ENCODE measurements around the gene KLHDC7B.

The KLHDC7B gene

DNA sequence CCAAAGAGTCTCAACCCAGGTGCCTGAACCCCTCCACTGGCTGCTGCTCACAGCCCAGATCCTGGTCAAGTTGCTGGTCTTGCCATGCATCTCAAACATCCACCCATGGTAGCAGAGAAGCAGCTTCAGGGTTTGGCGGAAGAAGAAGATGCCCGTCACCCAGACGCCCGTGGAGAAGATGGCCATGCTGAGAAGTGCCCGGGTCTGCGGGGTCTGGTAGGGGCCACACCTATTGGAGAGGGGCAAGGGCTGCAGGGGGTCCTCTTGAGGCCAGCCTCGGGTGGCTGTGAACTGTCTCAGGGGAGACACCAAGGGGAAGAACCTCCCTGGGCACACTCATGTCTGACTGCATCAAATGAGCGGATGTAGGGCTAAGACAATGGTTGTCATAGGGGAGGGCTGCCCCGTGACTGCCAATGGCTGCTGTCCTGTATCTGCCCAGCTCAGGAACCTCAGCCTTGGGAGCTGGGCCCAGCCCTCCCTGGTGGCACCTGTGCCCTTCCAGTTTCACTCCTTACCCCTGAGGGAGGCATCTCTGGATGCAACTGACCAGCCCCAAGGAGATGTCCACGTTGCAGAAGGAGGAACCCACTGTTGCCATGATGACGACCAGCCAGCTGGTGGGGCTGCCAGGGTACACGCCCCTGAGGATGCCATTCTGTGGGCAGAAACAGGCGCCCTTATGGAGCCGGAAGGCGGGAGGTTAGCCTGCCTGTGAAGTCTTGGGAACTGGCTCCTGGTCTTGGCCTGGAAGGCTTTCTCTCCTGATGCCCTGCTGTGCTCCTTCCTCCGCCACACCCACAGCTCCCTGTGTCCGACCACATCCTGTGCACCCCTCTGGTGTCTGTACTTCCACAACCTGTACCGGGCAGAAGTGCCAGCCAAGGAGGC, 31.4 kb downstream of the KLHDC7B start:
- TF ChIP-seq, protein P1, sequence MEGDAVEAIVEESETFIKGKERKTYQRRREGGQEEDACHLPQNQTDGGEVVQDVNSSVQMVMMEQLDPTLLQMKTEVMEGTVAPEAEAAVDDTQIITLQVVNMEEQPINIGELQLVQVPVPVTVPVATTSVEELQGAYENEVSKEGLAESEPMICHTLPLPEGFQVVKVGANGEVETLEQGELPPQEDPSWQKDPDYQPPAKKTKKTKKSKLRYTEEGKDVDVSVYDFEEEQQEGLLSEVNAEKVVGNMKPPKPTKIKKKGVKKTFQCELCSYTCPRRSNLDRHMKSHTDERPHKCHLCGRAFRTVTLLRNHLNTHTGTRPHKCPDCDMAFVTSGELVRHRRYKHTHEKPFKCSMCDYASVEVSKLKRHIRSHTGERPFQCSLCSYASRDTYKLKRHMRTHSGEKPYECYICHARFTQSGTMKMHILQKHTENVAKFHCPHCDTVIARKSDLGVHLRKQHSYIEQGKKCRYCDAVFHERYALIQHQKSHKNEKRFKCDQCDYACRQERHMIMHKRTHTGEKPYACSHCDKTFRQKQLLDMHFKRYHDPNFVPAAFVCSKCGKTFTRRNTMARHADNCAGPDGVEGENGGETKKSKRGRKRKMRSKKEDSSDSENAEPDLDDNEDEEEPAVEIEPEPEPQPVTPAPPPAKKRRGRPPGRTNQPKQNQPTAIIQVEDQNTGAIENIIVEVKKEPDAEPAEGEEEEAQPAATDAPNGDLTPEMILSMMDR (conservative IDR thresholded peaks at IDR 0.05; ENCODE audit: low read length): no peak
- no peak for DNase-seq (ENCODE audit: low read depth)
- H3K4me3 ChIP-seq (ENCODE audit: low read length): no peak overlapping the region

DNA sequence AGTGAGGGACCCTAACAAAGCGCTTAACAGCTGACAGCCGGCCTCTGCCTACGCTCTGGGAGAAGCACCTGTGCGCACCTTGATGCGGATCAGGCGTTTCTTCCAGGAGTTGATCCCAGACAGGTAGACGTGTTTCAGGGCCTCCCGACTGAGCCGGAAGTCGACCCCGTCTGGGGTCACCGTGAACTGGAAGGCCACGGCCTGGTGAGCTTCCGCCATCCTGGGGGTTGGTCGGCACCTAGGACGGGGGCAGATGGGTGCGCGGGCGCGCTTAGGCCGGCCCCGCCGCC, 31.9 kb downstream of the KLHDC7B start:
- H3K4me3 ChIP-seq (ENCODE audit: low read length): no peak overlapping the region
- TF ChIP-seq, protein P1 (conservative IDR thresholded peaks at IDR 0.05; ENCODE audit: low read length): no peak
- no peak for DNase-seq (ENCODE audit: low read depth)

DNA sequence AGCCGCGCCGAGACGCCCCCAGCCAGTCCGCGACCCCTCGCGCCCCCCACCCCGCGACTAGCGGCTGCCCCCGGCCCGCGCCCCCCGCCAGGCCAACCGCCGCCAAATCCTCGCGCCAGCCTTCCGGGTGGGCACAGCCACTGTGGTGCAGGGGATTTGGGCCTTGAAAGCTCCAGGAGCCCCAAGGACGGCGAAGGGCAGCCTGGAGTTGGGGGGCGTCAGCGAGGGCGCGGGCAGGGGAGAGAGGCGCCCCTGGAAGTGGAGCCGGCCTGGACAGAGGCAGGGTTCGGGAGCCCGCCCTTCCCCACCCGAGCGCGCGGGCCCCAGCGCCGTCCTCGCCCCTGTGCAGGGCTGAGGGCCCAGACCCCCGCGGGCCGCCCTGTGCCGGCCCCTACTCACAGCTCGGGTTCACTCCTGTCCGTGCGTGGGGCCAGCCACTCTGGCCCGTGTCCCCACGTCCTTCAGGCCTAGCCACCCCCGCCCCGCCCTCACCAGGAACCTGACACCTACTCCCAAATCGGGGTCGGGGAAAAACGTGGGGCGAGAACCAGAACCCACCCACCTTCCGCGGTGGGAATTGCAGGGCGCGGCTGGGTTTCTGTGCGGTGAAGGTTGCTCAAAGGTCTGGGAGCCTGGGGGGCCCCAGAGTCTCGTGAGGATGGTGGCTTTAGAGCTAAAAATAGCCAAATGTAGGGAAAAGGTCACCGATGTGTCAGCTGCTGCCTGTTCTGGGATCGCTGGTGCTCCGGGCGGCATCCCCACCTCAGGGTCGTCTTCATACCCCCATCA, 32.5 kb downstream of the KLHDC7B start, which contains the start of gene CPT1B:
TSS of gene CPT1B (minus strand) at position 441 of the 789 bp plus-strand sequence. CDS start 512 bp downstream, outside the sequence.
- H3K4me3 ChIP-seq (ENCODE audit: low read length): no peak within 1 kb of the TSS
- TF ChIP-seq, protein P1 (conservative IDR thresholded peaks at IDR 0.05; ENCODE audit: low read length): 0 out of 2 replicates have a peak, but pooled peaks have one; percentile 11
- DNase-seq (ENCODE audit: low read depth): peak; percentile 31

DNA sequence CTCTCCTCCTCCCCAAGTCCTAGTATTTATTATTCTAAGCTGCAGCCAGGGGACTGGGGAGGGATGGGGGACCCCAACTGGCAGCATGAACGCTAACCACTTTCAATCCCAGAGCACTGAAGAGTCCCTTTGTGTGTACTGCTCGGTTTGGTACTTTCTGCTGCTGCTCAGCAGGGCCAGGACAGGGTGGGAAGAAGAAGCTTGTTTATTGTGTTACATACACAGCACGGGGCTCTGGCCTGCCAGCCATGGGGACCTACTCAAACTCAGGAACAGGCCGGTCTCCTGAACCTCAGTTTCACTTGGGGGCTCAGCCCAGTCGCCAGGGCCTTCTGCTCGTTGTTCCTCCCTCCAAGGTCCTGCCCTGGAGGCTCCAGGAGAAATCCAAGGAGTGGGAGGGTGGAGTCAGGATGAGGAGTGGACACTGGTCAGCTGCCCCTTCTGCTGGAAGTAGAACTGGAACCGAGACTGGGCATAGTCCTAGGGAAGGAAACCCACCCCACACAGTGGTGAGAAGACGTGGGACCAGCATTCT, 33.1 kb downstream of the KLHDC7B start:
- DNase-seq (ENCODE audit: low read depth): no peak
- TF ChIP-seq, protein P1 (conservative IDR thresholded peaks at IDR 0.05; ENCODE audit: low read length): no peak
- H3K4me3 ChIP-seq (ENCODE audit: low read length): no peak overlapping the region

DNA sequence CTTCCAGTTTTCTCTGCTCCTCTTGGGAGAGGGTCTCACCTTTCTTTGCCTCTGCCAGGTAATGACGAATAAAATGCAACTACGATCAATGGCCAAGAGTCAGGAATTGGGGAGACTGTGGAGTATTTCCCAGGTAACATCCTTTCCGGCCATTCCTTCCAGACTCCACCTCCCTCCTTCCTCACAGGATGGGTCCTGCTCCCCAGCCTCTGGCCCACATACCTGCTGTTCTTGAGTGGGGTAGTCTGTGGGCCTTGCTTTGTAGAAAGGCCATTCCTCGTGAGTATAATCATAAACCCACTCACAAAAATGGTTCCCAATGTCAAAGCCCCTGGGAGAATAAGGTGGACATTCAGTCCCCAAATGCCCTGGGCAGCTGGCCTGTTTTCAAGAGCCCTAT, 34.1 kb downstream of the KLHDC7B start:
- no peak overlapping the region for H3K4me3 ChIP-seq (ENCODE audit: low read length)
- TF ChIP-seq, protein P1 (conservative IDR thresholded peaks at IDR 0.05; ENCODE audit: low read length): no peak
- DNase-seq (ENCODE audit: low read depth): no peak

DNA sequence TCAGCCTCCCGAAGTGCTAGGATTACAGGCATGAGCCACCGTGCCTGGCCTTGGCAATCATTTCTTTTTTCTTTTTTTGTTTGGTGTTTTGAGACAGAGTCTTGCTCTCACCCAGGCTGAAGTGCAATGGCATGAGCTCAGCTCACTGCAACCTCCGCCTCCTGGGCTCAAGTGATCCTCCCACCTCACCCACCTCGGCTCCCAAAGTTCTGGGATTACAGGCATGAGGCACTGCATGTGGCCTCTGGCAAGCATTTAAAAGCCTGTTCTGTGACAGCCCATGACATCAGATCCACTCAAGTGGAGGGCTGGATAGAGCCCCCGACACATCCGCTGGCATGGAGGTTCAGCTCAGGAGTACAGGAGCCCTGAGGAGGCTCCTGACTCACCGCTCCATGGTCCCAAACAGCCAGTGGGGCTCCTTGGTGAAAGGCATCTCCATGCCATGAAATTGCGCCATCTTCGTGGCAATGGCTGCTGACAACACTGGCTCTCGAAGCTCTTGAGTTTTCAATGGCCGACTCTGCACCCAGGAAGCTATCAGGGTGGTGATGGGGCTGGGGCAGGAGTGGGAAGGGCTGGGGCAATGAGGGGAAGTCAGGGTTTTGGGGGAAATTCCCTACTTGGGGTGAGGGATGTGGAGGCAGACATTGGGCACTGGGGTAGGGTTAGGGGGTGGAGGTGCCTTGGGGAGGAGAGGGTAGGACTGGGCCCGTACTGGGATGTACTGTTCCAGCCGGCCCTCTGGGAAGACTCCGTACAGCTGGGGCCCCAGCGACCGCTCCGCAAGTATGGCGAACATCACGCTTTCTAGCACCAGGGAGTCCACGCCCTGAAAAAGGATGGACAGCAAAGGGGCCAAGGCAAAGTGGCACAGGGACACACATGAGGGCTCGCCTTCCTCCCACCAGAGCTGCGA, 35.6 kb downstream of the KLHDC7B start:
- H3K4me3 ChIP-seq (ENCODE audit: low read length): peak overlapping the region; percentile 85
- no peak for DNase-seq (ENCODE audit: low read depth)
- TF ChIP-seq, protein P1 (conservative IDR thresholded peaks at IDR 0.05; ENCODE audit: low read length): no peak
